SK-N-MC (cell line): Measurements from ENCODE around the gene GATA1.

ENCODE experiments used
- DNase-seq: peaks from one replicate; pipeline ENCODE4 v3.0.0-alpha.2; 2011; ENCODE audit warnings: low read depth, low spot score
- H3K27ac ChIP-seq: fragments of 200-600 bp; sonication (generic); 2 replicates; pipeline ENCODE4 v1.5.1; 2016; ENCODE audit warnings: mixed run types
- H3K36me3 ChIP-seq: fragments of 200-600 bp; sonication (generic); 2 replicates; pipeline ENCODE4 v1.6.1; 2017; ENCODE audit warnings: antibody characterized with exemption, low read length, mixed read lengths; ENCODE audit not compliant: insufficient read depth
- H3K4me3 ChIP-seq: fragments of 200-600 bp; sonication (generic); 2 replicates; pipeline ENCODE4 v1.5.1; 2016
- H3K9ac ChIP-seq: fragments of 200-600 bp; sonication (generic); 2 replicates; pipeline ENCODE4 v1.8.0; 2017; ENCODE audit warnings: mixed run types, mixed read lengths; ENCODE audit not compliant: insufficient read length
- H3K9me3 ChIP-seq: fragments of 200-600 bp; sonication (generic); 2 replicates; pipeline ENCODE4 v1.6.1; 2017; ENCODE audit warnings: low read depth, mild to moderate bottlenecking, antibody characterized with exemption, low read length, moderate library complexity, mixed read lengths
- EZH2 ChIP-seq: fragments of 200-600 bp; sonication (generic); IDR thresholded peaks from one replicate; pipeline ENCODE4 v1.6.1; 2017; ENCODE audit warnings: antibody characterized with exemption
- FOXP2 ChIP-seq: optimal IDR thresholded peaks from 2 replicates; pipeline ENCODE3; 2011; ENCODE audit warnings: mild to moderate bottlenecking, moderate library complexity; ENCODE audit not compliant: insufficient read depth; ENCODE audit errors: extremely low read length, control extremely low read depth
- POLR2AphosphoS5 ChIP-seq: IDR thresholded peaks from 2 replicates; pipeline ENCODE4 v1.6.1; 2012; ENCODE audit warnings: mild to moderate bottlenecking, low read depth, low read length, borderline replicate concordance

Gene GATA1

DNA sequence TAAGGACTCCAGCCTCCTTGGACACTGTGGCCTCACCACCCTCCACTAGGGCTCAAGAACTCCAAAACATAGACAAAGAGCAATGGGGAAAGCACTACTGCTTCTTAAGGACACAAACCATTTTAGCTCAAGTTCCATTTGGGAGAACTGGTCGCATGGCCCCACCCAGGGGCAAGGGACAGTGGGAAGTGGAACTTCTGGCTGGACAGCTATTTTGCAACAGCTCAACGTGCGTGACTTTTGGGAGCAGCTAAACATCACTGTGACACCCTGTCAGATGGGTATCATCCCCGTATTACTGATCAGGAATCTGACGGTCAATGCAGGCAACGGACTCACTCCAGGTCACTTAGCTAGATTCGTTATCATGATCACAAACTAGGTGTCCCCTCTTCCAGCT, 33.9 kb upstream of the GATA1 start:
- DNase-seq: no peak
- Histone ChIP-seq H3K9me3 (no peaks in the 10 kb centered on the region), H3K9ac (no peak overlapping the region), H3K36me3 (no peaks in the 10 kb centered on the region), H3K27ac (no peak overlapping the region), H3K4me3 (no peak overlapping the region)
- TF ChIP-seq EZH2: no peak
- TF ChIP-seq POLR2AphosphoS5: no peak
- no peak for TF ChIP-seq FOXP2

DNA sequence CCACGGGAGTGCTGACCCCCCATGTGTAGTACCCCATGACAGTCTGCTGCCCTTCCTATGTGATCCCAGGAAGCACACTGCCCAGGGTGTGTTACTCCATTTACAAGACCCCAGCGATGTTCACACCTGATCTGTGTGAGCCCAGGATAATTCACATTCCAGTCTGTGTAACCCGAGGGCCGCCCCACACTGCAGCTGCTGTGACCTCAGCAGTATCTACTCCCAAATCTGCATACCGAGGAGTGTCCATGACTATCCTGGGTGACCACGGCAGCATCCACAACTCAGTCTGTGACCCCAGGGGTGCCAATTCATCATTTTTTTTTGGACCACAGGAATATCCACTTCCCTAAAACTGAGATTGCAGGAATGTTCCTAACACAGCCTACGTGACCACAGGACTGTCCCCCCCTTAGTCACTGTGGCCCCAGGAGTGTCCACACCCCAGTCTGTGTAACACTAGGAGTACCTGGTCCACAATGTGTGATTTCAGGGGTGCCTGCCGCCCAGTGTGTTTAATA, 32.6 kb upstream of the GATA1 start:
- no peaks in the 10 kb centered on the region for H3K36me3 ChIP-seq
- no peak overlapping the region for H3K4me3 ChIP-seq
- no peak for DNase-seq
- no peak for TF ChIP-seq POLR2AphosphoS5
- TF ChIP-seq FOXP2: no peak
- no peak for TF ChIP-seq EZH2
- H3K9me3 ChIP-seq: no peaks in the 10 kb centered on the region
- H3K9ac ChIP-seq: no peak overlapping the region
- no peak overlapping the region for H3K27ac ChIP-seq

DNA sequence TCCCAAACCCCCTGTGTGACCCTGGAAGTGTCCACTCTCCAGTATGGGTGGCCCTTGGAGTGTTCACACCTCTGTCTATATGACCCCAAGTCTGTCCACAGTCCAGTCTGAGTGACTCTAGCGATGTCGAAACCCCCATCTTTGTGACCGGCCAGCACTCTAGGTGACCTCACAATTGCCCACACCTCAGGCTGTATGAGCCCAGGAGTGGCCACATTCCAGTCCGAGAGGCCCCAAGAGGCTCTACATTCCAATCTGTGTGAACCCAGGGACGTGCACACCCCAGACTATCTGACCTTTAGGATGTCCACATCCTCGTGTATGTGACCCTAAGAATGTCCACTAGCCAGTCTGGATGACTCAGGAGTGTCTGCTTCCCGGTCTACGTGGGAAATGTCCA, 32.2 kb upstream of the GATA1 start:
- H3K9ac ChIP-seq: no peak overlapping the region
- no peaks in the 10 kb centered on the region for H3K9me3 ChIP-seq
- no peaks in the 10 kb centered on the region for H3K36me3 ChIP-seq
- no peak overlapping the region for H3K4me3 ChIP-seq
- H3K27ac ChIP-seq: no peak overlapping the region
- DNase-seq: no peak
- no peak for TF ChIP-seq FOXP2
- no peak for TF ChIP-seq POLR2AphosphoS5
- TF ChIP-seq EZH2: no peak

DNA sequence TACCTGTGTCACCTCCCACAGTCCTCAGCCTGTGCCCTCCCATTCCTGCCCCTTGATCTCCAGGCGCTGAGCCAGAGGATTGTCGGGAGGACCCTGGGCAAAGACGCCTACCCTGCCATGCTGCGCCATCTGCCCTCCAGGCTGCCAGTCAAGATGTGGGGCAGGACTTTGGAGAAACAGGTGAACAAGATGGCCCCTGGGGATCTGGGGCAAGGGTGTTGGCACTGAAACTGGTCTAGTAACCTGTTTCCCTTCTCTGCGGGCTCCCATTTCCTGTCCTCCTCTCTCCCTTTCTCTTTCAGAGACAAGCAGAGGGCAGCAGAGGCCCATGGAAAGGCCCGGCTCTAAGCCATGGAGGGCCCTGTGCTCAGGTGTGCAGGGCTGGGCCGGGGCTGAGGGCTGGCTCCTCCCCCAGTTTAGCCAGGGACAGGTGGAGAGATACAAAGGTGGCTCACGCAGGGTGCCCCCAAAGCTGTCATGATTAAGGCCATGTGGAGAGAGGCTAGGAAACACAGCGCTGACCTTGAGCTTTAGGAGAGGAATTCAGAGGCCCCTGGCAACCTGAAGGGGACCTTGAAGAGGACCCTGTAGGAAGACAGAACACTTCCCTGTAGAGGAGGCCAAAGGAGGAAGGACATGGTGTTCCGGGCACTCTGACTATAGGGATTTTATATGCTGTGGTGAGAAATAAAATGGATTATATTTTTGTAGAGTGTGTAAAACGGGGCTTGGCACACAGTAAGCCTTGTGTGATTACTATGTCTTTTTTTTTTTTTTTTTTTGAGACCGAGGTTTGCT, 24.5 kb upstream of the GATA1 start, which contains the start of gene GLOD5:
Gene GLOD5 (plus strand): TSS at position 74 of the 798 bp plus-strand sequence. CDS start 44 bp downstream, at position 118.
- no peaks in the 10 kb centered on the region for H3K9me3 ChIP-seq
- no peak for TF ChIP-seq EZH2
- TF ChIP-seq POLR2AphosphoS5: no peak
- no peak for TF ChIP-seq FOXP2
- H3K9ac ChIP-seq: no peak within 1 kb of the TSS
- H3K36me3 ChIP-seq: no peaks in the 10 kb centered on the region
- no peak for DNase-seq
- no peak within 1 kb of the TSS for H3K4me3 ChIP-seq
- no peak within 1 kb of the TSS for H3K27ac ChIP-seq

DNA sequence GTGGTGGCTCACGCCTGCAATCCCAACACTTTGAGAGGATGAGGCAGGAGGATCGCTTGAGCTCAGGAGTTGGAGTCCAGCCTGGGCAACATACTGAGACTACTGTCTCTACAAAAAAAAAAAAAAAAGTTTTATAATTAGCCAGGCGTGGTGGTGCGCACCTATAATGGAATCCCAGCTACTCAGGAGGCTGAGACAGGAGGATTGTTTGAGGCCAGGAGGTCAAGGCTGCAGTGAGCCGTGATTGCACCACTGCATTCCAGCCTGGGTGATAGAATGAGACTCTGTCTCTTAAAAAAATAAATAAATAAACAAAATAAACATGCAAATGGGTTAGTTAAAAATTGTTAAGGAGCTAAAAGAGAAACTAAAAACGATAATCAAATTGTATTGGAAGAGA, 17.2 kb upstream of the GATA1 start:
- Histone ChIP-seq H3K9ac (no peak overlapping the region), H3K27ac (no peak overlapping the region), H3K9me3 (no peaks in the 10 kb centered on the region), H3K4me3 (no peak overlapping the region), H3K36me3 (no peaks in the 10 kb centered on the region)
- DNase-seq: no peak
- no peak for TF ChIP-seq EZH2
- no peak for TF ChIP-seq FOXP2
- no peak for TF ChIP-seq POLR2AphosphoS5

DNA sequence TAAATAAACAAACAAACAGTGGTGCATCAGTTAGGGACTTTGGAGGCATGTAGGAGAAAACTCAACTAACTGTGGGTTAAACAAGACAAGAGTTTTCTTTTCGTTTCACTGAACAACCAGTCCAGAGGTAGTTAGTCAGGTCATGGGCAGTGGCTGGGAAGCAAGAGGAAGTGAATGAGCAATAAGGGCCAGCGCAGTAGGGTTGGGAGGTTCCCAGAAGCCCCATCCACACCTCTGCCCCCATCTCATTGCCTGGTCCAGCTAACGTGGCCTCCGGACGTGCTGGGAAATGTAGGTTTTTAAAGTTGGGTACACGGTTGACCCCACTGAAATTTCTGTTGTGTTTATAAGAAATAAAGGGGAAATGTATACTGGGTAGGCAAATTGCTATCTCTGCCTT, 16.1 kb upstream of the GATA1 start:
- H3K36me3 ChIP-seq: no peaks in the 10 kb centered on the region
- TF ChIP-seq FOXP2: no peak
- no peak for TF ChIP-seq EZH2
- no peak for TF ChIP-seq POLR2AphosphoS5
- H3K9ac ChIP-seq: no peak overlapping the region
- H3K27ac ChIP-seq: no peak overlapping the region
- no peak for DNase-seq
- no peak overlapping the region for H3K4me3 ChIP-seq
- H3K9me3 ChIP-seq: no peaks in the 10 kb centered on the region

DNA sequence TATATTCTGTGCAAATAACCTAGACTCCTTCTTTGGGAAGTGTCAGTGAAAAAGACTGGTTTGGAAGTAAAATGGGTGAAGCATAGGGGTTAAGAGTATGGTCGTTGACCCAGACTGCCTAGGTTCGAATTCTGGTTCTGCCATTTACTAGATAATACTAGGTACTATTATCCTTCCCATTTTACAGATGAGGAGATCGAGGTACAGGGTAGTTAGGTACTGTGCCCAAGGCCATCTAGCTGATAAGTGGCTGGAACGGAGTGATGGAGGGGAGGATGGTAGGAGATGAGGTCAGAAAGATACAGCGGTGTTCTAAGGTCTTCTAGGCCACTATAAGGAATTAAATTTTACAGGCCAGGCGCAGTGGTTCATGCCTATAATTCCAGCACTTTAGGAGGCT, 13.8 kb upstream of the GATA1 start:
- Histone ChIP-seq H3K36me3 (no peaks in the 10 kb centered on the region), H3K4me3 (no peak overlapping the region), H3K27ac (no peak overlapping the region), H3K9ac (no peak overlapping the region), H3K9me3 (no peaks in the 10 kb centered on the region)
- no peak for TF ChIP-seq POLR2AphosphoS5
- TF ChIP-seq EZH2: no peak
- no peak for TF ChIP-seq FOXP2
- DNase-seq: no peak

DNA sequence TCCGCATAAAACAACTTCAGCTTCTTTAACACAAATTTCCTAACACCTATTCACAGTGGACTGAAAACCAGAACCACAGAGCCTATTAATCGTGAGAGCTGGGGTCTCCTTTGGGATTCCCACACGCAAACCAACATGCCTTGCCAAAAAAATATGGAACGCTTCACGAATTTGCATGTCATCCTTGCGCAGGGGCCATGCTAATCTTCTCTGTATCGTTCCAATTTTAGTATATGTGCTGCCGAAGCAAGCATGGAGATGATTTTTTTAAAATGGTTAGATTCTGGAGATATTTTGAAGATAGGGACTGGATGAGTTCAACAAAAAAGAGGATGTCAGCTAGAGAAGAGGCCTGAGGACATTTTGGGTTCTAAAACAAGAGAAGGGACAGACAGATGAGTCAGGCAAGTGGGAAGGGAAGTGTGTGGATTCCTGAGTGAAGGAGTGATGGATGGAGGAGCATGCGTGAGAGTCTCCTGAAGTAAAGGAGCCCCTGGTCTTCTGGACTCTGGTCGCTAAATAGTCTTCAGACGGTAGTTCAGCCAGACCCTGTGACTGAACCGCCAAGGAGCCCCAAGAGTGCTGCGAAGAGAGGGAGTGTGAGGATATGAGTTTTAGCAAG, 9.5 kb upstream of the GATA1 start:
- Histone ChIP-seq H3K9ac (no peak overlapping the region), H3K36me3 (no peaks in the 10 kb centered on the region), H3K27ac (no peak overlapping the region), H3K4me3 (no peak overlapping the region), H3K9me3 (no peaks in the 10 kb centered on the region)
- TF ChIP-seq EZH2: no peak
- no peak for TF ChIP-seq FOXP2
- no peak for TF ChIP-seq POLR2AphosphoS5
- no peak for DNase-seq

DNA sequence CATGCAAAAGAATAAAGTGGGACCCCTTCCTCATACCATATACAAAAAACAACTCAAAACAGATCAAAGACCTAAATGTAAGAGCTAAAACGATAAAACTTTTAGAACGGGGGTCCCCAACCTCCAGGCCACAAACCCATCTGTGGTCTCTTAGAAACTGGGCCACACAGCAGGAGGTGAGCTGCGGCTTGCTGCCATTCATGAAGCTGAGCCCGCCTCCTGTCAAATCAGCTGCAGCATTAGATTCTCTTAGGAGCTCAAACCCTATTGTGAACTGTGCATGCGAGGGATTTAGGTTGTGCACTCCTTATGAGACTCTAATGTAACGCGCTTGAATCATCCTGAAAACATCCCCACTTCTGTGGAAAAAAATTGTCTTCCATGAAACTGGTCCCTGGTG, 7.0 kb upstream of the GATA1 start:
- H3K27ac ChIP-seq: no peak overlapping the region
- no peaks in the 10 kb centered on the region for H3K9me3 ChIP-seq
- no peak for DNase-seq
- H3K4me3 ChIP-seq: no peak overlapping the region
- no peak for TF ChIP-seq FOXP2
- no peak for TF ChIP-seq POLR2AphosphoS5
- TF ChIP-seq EZH2: no peak
- no peaks in the 10 kb centered on the region for H3K36me3 ChIP-seq
- no peak overlapping the region for H3K9ac ChIP-seq

DNA sequence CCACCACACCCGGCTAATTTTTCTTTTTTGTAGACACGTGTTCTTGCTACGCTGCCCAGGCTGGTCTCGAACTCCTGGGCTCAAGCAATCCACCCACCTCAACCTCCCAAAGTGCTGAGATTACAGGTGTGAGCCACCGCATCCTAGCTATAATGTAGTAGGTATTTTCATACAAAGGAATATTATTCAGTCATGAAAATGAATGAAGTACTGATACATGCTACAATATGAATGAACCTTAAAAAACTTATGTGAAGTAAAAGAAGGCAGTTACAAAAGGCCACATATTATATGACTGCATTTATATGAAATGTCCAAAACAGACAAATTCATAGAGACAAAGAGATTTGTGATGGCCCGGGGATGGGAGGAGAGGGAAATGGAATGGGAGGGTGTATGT, 4.7 kb upstream of the GATA1 start:
- no peaks in the 10 kb centered on the region for H3K36me3 ChIP-seq
- no peak overlapping the region for H3K4me3 ChIP-seq
- no peaks in the 10 kb centered on the region for H3K9me3 ChIP-seq
- H3K27ac ChIP-seq: no peak overlapping the region
- no peak for DNase-seq
- no peak overlapping the region for H3K9ac ChIP-seq
- TF ChIP-seq FOXP2 (no peak), EZH2 (no peak), POLR2AphosphoS5 (no peak)
